HG03469 (cell line): ENCODE data around the gene MLLT10.

ENCODE experiments used
- ATAC-seq: cut with Tn5 transposase; IDR thresholded peaks from one replicate; pipeline ENCODE4 v1.9.1; 2021; ENCODE audit warnings: mild to moderate bottlenecking, moderate library complexity, moderate number of reproducible peaks; ENCODE audit not compliant: unreplicated experiment

MLLT10 gene

GRCh38 chr10:21533467-21534279 is at the start of gene MLLT10:
Gene MLLT10, plus strand, starts transcription at chr10:21534232. Its CDS starts 413 bp downstream, at chr10:21534645.
- peak; percentile 87 for ATAC-seq

DNA sequence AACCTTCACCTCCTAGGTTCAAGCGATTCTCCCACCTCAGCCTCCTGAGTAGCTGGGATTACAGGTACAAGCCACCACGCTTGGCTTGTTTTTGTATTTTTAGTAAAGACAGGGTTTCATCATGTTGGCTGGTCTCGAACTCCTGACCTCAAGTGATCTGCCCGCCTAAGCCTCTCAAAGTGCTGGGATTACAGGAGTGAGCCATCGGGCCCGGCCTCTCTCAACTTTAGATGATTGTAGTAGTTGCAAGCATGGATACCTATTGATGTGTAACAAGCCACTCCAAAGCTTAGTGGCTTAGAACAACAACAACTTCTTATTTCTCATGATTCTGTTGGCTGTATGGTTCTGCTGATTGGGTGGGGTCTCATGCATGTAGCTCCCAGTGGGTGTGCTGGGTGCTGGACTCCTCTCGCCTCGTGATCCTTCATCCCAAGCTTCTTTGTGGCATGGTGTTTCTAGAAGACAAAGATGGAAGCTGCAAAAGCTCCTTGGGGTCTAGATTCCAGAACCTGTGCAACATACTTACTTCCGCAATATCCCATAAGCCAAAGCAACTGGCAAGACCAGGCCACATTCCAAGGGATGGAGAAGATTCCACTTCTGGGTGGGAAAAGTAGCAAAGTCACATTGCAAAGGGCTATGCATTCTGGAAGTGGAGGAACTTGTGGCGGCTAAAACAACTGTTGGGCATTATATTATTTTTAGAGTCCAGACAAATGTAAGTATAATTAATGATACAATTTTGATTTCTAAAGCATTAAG is 46.4 kb upstream of the MLLT10 start:
- no peak for ATAC-seq

DNA sequence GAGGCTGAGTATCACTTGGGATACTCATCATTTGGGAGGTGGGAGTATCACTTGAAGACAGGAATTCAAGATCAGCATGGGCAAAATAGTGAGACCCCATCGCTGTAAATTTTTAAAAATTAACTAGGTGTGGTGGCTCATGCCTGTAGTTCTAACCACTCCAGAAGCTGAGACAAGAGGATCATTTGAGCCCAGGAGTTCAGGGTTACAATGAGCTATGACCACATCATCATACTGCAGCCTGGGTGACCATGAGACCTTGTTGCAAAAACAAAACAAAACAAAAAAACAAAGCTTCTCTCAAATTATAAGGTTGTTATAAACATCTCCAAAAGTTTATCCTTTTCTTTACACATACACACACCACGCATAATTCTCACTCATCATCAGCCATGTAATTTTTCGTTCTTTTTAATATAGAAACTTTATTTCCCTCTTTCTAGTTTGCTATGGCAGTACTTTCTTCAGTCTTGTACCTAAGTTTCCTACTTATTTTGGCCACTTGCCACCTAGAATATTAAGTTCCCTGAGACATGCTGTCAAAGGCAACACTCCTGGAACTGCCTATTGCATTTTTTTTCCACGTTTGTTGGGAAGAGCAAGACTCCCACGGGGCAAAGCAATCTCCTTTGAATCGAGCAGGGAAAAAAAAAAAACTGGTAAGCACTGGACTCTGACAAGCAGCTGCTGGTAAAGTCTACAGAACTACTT is 45.6 kb upstream of the MLLT10 start:
- ATAC-seq, result no peak

DNA sequence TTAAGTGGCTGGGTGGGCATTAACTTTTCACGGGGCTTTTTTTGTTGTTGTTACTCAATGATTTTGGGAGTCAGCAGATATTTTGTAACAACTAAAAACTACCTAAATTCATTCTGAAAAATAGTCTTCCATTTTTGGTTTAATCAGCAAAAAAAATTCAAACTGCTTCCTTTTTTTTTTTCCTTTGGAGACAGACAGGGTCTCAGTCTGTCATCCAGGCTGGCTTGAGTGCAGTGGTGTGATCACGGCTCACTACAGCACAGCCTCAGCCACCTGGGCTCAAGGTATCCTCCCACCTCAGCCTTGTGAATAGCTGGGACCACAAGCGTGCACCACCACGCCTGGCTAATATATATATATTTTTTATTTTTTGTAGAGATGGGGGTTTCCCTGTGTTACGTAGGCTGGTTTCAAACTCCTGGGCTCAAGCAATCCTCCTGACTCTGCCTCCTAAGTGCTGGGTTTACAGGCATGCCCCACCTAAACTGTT is 45.0 kb upstream of the MLLT10 start:
- ATAC-seq, result no peak

GRCh38 chr10:21490028-21490710 is 43.9 kb upstream of the MLLT10 start:
- ATAC-seq, result no peak

DNA sequence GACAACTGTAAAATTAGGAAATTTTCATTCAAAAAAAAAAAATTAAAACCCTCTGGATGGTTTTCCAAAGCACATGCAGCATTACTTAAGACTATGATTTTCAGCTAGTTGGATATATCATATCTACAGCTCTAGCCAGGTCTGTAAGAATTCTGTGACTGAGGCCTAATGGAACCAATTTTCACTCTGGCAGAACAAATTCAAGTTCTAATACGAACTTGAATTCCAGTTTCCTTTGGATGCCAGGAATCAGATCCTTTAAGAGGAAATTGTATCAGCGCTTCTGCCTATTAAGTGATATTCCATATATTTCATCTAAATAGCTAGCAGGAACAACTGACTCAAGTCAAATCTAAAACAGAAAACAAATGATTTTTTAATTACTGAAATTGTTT is 43.3 kb upstream of the MLLT10 start:
- ATAC-seq, result no peak

GRCh38 chr10:21492421-21492820 is 41.6 kb upstream of the MLLT10 start:
- no peak for ATAC-seq

- ATAC-seq, result no peak
These were observed 40.2 kb upstream of the MLLT10 start for GRCh38 chr10:21493784-21494183.

DNA sequence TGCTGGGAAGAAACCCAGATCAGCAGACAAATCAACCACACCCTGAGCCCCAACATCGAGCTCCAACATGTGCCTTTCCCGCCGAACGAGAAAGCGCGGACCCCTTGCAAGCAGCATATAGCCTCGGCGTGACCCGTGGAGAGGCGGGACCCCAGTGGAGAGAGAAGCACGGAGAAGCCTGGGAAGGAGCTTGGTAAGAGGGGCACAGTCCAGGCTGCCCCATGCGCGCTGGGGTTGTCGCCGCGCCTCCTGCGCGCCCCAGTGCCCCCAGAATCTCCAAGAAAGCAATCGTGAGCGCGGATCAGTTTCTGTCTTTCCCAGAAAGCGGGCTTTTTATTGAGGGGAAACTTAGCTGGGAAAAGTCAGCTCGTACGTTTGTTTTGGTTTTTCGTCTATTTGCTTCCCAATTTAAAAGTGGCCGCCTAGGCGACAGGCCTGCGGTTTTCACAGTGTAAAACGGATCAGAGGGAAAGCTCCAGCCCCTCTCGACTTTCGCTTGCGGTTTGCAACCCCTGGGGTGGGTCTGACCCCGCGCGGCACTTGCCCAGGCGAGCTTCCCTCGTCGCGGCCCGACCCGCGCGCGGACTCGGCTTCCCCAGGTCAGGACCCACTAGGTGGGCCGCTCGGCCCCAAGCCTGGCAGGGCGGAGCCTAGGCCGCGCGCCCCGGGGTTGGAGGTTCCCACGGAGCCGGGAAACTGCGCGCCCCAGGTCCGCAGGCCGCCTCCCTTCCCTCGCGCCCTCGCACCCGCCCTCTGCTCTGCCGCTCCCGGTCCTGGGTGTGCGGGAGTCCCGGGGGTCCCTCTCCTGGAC is 39.6 kb upstream of the MLLT10 start:
- no peak for ATAC-seq

DNA sequence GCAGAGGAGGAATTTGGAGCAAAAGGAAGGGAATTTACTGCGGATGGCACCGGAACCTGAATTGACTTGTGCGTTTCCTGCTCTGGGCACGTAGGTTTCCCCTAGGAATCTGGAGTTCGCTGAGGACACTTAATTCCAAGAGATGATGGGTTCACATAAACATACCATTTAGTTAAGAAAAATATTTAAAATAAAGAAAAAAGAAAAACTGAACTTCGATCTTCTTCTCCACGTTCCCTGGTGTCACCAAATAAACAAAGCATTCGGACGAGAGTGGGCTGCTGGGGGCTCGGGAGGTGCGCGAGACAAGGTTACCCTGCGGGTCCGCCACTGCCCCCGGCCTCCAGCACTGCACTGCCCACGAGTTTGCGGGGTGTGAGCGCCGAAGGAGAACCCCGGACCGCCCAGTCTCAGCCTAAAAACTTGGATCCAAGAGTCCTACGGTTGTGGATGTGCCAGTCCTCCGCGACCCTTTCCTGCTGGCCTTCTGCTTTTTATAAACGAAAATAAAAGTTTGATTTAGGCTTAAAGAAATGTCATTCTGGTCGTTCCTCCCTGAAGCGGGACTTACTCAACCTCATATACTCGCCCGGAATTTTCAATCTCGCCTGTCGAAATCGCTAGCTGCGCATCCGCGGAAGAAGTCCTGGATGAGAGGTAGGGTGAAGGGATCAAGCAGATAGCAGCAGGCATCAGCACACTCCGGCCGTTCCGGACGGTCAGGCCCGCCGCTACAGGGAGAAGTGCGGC is 38.9 kb upstream of the MLLT10 start:
- ATAC-seq, result no peak

GRCh38 chr10:21495752-21496342 is 38.2 kb upstream of the MLLT10 start:
- peak; percentile 68 for ATAC-seq

DNA sequence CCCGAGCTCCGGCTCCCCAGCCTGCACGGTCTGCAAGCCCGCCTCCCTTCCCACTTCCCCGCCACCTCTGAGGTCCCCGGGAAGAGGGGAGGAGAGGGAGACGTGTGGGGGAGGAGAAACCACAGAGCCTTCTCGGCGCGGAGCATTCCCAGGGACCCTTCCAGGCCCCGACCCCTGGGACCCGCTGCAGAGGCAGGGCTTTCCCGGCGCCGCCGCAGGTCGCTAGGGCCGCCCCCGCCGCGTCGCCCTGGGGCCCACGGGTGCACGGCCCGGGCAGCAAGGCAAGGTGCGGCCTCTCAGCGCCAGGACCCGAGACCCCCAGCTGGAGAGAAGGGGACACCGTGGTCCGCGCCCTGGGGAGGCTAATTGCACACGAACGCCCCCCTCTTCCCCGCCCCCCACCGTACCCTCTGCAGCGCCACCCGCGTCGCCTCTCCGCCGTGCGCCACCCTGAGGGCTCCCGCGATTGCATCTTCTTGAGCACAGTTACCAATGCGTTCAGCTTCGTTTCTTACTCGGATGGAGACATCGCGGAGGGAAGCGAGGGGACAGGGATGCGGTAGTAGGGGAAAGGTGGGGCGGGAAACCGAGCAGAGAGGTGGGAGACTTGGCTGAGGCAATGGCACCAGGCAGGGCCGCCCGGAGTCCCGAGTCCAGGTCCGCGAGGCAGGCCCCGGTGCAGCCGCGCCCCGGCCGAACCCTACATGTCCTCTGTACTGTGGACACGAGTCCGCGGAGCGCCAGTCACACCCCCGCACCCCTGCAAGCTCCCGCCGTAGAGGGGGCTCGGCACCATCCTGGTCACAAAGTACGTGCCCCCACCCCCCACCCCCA is 37.5 kb upstream of the MLLT10 start:
- ATAC-seq, result peak; percentile 37

DNA sequence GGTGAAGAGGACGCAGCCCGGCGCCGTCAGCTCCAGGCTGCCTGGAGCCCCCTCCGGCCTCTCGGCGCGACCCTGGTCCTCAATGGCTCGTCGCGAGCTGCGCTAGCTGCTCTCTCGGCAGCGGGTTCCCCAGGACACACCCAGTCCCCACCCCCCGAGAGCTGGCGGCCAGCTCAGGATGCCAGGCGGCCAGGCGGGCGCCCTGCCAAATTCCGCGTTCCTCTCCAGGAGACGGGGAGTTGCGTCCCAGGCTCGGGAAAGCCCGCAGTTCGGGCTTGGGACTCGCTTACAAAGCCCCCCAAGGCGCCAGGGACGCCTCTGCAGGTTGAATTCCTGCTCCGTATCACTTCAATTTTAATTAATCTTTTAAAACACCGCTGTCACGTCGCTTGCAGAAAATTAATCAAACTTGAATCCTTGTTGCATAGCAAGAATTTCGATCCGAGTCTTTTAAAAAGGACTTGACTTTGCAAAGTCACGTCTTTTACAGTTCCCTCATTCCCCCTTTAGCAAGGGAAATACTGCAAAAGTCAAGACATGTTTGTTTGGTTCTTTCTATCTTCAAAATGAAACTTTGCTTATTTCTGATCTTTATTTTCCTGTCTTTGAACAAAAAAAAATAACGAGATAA is 36.7 kb upstream of the MLLT10 start:
- no peak for ATAC-seq

GRCh38 chr10:21498377-21498776 is 35.7 kb upstream of the MLLT10 start:
- no peak for ATAC-seq

GRCh38 chr10:21498986-21499385 is 35.0 kb upstream of the MLLT10 start:
- no peak for ATAC-seq

- no peak for ATAC-seq
These were observed 34.1 kb upstream of the MLLT10 start for GRCh38 chr10:21499701-21500577.

DNA sequence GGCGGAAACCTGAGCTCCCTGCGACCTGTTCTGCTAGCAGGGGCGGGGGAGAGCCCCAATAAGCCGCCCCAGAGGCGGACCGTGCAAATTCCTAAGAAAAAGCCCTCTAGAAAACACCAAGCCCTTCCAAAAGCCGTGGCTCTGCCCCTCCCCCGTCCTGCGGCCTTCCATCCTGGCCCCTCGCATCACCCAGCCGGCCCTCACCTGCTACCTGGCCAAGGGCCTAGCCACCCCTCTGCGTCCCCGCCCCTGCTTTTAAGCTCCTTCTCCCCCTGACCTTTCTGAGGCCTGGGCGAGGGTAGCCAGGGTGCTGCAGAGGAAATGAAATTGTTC is 33.5 kb upstream of the MLLT10 start:
- no peak for ATAC-seq
